NB4 (cell line): ENCODE measurements around the gene L3MBTL4.

Experiments used
- DNase-seq: peaks from one replicate; pipeline ENCODE4 v3.0.0; 2010; ENCODE audit warnings: low read depth
- H3K4me3 ChIP-seq: one replicate; pipeline ENCODE4 v1.5.1; 2011; ENCODE audit warnings: mild to moderate bottlenecking, low read depth, low read length, moderate library complexity
- MAX ChIP-seq: IDR thresholded peaks from 2 replicates; pipeline ENCODE4 v1.6.1; 2011; ENCODE audit warnings: low read depth, low read length
- MYC ChIP-seq: IDR thresholded peaks from 2 replicates; pipeline ENCODE4 v1.6.1; 2011; ENCODE audit warnings: low read depth, low read length
- POLR2A ChIP-seq: IDR thresholded peaks from 2 replicates; pipeline ENCODE4 v1.6.1; 2011; ENCODE audit warnings: mild to moderate bottlenecking; ENCODE audit not compliant: insufficient read length; ENCODE audit errors: extremely low read depth
- TF ChIP-seq, protein P1 (sequence below): IDR thresholded peaks from one replicate; pipeline ENCODE4 v1.5.1; 2012; ENCODE audit warnings: low read depth, low read length

Gene L3MBTL4

GRCh38 chr18:5969355-5969988 is 445.2 kb downstream of the L3MBTL4 start:
- H3K4me3 ChIP-seq = no peak overlapping the region
- DNase-seq = no peak
- TF ChIP-seq, protein P1, sequence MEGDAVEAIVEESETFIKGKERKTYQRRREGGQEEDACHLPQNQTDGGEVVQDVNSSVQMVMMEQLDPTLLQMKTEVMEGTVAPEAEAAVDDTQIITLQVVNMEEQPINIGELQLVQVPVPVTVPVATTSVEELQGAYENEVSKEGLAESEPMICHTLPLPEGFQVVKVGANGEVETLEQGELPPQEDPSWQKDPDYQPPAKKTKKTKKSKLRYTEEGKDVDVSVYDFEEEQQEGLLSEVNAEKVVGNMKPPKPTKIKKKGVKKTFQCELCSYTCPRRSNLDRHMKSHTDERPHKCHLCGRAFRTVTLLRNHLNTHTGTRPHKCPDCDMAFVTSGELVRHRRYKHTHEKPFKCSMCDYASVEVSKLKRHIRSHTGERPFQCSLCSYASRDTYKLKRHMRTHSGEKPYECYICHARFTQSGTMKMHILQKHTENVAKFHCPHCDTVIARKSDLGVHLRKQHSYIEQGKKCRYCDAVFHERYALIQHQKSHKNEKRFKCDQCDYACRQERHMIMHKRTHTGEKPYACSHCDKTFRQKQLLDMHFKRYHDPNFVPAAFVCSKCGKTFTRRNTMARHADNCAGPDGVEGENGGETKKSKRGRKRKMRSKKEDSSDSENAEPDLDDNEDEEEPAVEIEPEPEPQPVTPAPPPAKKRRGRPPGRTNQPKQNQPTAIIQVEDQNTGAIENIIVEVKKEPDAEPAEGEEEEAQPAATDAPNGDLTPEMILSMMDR = no peak
- no peak for TF ChIP-seq MYC
- no peak for TF ChIP-seq MAX
- no peak for TF ChIP-seq POLR2A

DNA sequence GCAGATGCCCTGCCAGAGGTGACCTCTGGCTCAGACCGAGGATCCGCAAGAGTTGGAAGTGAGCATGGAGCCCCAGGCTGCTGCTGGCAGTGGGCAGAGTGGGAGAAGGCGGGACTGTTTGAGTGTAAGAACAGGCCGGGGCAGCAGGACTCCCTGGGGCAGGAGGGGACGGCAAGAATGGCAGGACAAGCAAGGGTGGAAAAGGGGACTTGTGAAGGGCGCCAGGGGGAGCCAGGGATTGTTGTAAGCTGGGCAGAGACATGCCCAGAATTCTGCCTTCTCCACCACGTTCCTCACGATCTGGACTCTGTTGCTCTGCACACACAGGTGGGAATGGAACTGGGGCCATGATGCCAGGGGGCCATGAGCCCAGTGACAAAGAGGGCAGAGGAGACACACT is 447.0 kb downstream of the L3MBTL4 start:
- DNase-seq = no peak
- TF ChIP-seq MYC (no peak), MAX (no peak), POLR2A (no peak)
- TF ChIP-seq, protein P1 = no peak
- H3K4me3 ChIP-seq = no peak overlapping the region

- DNase-seq = no peak
- TF ChIP-seq MYC (no peak), POLR2A (no peak), MAX (no peak)
- TF ChIP-seq, protein P1 = no peak
- H3K4me3 ChIP-seq = no peak overlapping the region
These were observed 447.7 kb downstream of the L3MBTL4 start for GRCh38 chr18:5967007-5967406.

GRCh38 chr18:5966514-5966913 is 448.2 kb downstream of the L3MBTL4 start:
- DNase-seq = no peak
- TF ChIP-seq, protein P1 = no peak
- no peak for TF ChIP-seq MAX
- no peak for TF ChIP-seq MYC
- no peak for TF ChIP-seq POLR2A
- no peak overlapping the region for H3K4me3 ChIP-seq

DNA sequence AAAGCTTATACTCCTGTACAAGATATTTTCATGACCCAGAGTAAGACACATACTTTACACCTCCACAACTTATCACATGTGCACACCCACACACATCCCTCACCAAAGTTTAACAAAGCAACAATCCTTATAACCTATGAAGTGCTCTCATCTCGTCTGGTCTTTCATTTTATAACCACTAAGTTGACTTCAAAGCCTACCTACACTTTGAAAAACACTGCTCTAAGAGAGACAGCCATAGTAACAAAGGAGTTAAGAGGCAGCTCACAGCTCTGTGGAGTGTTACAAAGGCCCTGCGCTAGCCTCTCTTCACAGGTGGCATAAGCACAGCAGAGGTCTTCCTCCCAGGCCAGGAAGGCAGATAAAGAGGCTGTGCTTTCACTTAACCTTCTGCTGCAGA is 449.7 kb downstream of the L3MBTL4 start:
- no peak overlapping the region for H3K4me3 ChIP-seq
- DNase-seq = no peak
- no peak for TF ChIP-seq MAX
- TF ChIP-seq, protein P1 = no peak
- TF ChIP-seq MYC = no peak
- no peak for TF ChIP-seq POLR2A

DNA sequence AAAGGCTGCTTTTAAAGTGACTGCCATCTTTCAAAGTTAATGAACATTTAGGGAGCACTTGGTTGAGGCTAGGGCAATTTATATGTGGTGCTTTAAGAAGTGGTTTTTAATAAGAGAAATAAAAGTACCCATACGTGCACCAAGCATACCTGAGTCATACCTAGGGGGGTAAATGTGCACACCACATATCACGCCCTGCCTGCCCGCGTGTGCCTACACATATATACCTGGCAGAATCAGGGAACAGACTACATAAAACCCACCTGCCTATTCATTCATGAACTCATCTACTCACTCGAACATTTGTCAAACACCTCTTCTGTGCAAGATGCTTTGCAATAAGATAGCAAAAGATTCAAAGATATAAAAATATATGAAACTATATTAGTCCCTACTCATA is 450.1 kb downstream of the L3MBTL4 start:
- no peak for DNase-seq
- TF ChIP-seq MYC (no peak), POLR2A (no peak), MAX (no peak)
- TF ChIP-seq, protein P1 = no peak
- no peak overlapping the region for H3K4me3 ChIP-seq
